Ovary (tissue), 9 donors: ENCODE measurements around the gene MAK. TPM values are rescaled to one million over a fixed set of nuclear protein-coding genes. Genes with fewer than 3 reads are reported as not detected.
"Not testable (repeated sequence)": the region's sequence is repeated elsewhere in the genome, so short reads cannot be mapped to it uniquely, and the experiment has no call there.

ENCODE experiments used
- DNase-seq, 5 donors: peaks; one replicate each; pipeline ENCODE4 v3.0.0-alpha.2; 2019 to 2020
- H3K27ac ChIP-seq, 2 donors: fragments of 200-600 bp; one replicate each; pipeline versions ENCODE4 v1.5.1 to v1.8.0; 2019 to 2022
- H3K27me3 ChIP-seq: fragments of 200-600 bp; one replicate; pipeline ENCODE4 v1.8.0; 2022
- H3K36me3 ChIP-seq: fragments of 200-600 bp; sonication (generic); one replicate; pipeline ENCODE4 v1.5.1; 2019
- H3K4me1 ChIP-seq: one replicate; pipeline ENCODE4 v1.8.1; 2013; ENCODE audit warnings: mild to moderate bottlenecking, moderate library complexity; ENCODE audit not compliant: insufficient read depth
- H3K4me3 ChIP-seq: fragments of 200-600 bp; sonication (generic); one replicate; pipeline ENCODE4 v1.5.1; 2017
- H3K9me3 ChIP-seq, 2 donors: fragments of 200-600 bp in 1 of 2; sonication (generic) in 1 of 2; one replicate each; pipeline versions ENCODE4 v1.5.1 to v1.8.1; 2013 to 2019; ENCODE audit warnings: mild to moderate bottlenecking in 1 of 2, moderate library complexity in 1 of 2
- EP300 ChIP-seq: sonication (generic); formaldehyde crosslinking; IDR thresholded peaks from one replicate; pipeline ENCODE4 v1.6.1; 2017; ENCODE audit warnings: antibody characterized with exemption
- POLR2A ChIP-seq: fragments of 450-650 bp; IDR thresholded peaks from one replicate; pipeline ENCODE4 v1.6.1; 2017; ENCODE audit warnings: antibody characterized with exemption, mild to moderate bottlenecking, moderate library complexity
- WGBS, 3 donors: extraction: QIAGEN DNeasy Blood & Tissue Kit in 1 of 3; methylation state at CpG; one replicate each; pipeline versions ENCODE4 v1.1.5 to v1.1.7; 2013 to 2017; 5-methylcytosine and 5-hydroxymethylcytosine counted together
- intact Hi-C, 4 donors: fragments of 100-400 bp; cut with DNase I; formaldehyde crosslinking; loops; one replicate each; pipeline versions ENCODE4 v1.11.0 to v1.15.1; 2022 to 2023
- polyA plus RNA-seq, 2 donors: library from polyadenylated mRNA; stranded (reverse); fragments of 200-250 nt in 1 of 2; fragments of 350-450 nt in 1 of 2; fragmentation: Illumina TruSeq in 1 of 2; extraction: RNeasy Lipid Tissue Mini Kit (QIAGEN cat#74804) in 1 of 2; gene quantifications; one replicate each; pipeline ENCODE4 v1.2.3, GENCODE V29; 2013 to 2014
- total RNA-seq, 7 donors: library from RNA; depleted of rRNA in 2 of 7; stranded (reverse); fragments of >200 nt in 2 of 7; fragmentation: NEBNext Ultra II Directional in 3 of 7; extraction: Animal tissue kit (Norgen Biotek cat#: 25700) in 3 of 7; gene quantifications; one replicate each; pipeline versions ENCODE4 v1.1.0 to v1.2.4, GENCODE V29; 2016 to 2023
- TF ChIP-seq, protein P1 (sequence below), 3 donors: fragments of 450-650 bp in 2 of 3; fragments of 200-600 bp in 1 of 3; IDR thresholded peaks; one replicate each; pipeline versions ENCODE4 v1.5.1 to v1.8.0; 2016 to 2022; ENCODE audit warnings: antibody characterized with exemption in 3 of 3, mild to moderate bottlenecking in 1 of 3
- donor health status: DM: no; HTN: no; CAD: no; lungs with moderate emphysema.
- donor health status: DM: no; HTN: no; CAD: no.
- donor health status: Bipolar disorder and iron deficiency.
- donor health status: DM: yes; HTN: yes; CAD: no.
- donor health status: DM: no; HTN: no; CAD: no.
- donor health status: DM: yes; HTN: yes; CAD: no.

MAK gene
- total and polyA plus RNA-seq, 9 donors = 0.06 to 4.8 (median 0.25) TPM; not detected in 3

DNA sequence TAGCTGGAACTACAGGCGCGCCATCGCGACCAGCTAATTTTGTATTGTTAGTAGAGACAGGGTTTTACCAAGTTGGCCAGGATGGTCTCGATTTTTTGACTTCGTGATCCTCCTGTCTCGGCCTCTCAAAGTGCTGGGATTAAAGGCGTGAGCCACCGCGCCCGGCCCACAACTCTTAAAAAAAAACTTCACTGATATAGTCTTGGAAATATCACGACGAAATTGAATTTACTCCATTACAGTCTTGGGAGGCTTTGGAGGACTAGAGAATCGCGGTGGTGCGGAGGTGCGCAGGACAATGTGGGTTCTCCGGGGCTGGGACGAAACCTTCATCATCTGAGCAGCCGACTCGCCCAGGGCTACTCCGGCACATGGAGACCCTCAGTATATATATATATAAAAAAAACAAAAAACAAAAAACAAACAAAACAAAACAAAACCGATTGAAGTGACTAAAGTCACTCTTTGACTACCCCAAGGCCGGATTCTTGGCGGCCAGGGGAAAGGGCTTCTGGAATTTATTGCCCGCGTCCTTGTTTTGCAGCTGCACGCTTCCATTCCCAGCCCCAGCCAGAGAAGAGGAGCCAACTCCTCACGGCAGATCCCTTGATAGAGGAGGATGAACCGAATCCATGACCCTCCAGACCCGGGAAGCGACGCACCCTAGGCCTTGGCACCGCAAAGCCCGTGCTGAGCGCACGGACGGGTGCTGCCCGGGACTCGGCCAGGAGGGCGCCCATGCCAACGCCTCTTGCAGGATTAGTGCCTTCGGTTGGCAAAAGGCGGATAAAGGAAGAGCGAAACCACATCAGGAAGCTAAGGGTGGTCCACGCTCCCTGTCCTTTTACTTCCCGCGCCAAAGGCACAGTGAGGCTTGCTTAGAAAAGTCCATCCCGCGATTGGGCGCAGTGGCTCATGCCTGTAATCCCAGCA, 45.2 kb upstream of the MAK start:
- no peaks in the 10 kb centered on the region for H3K27me3 ChIP-seq
- no peak for DNase-seq
- TF ChIP-seq EP300 = no peak
- TF ChIP-seq, protein P1, sequence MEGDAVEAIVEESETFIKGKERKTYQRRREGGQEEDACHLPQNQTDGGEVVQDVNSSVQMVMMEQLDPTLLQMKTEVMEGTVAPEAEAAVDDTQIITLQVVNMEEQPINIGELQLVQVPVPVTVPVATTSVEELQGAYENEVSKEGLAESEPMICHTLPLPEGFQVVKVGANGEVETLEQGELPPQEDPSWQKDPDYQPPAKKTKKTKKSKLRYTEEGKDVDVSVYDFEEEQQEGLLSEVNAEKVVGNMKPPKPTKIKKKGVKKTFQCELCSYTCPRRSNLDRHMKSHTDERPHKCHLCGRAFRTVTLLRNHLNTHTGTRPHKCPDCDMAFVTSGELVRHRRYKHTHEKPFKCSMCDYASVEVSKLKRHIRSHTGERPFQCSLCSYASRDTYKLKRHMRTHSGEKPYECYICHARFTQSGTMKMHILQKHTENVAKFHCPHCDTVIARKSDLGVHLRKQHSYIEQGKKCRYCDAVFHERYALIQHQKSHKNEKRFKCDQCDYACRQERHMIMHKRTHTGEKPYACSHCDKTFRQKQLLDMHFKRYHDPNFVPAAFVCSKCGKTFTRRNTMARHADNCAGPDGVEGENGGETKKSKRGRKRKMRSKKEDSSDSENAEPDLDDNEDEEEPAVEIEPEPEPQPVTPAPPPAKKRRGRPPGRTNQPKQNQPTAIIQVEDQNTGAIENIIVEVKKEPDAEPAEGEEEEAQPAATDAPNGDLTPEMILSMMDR (IDR thresholded peaks at IDR 0.05) = no peak
- TF ChIP-seq POLR2A = no peak
- 13 to 18% (median 14%) methylated on average over 51 of the region's 51 CpGs for WGBS, 3 donors
- no peaks in the 10 kb centered on the region for H3K36me3 ChIP-seq
- peaks cover 2% of the 10 kb centered on the region for H3K4me1 ChIP-seq
- H3K4me3 ChIP-seq = no peak overlapping the region
- H3K27ac ChIP-seq = no peak overlapping the region
- intact Hi-C loops = no loop called here
- H3K9me3 ChIP-seq = peaks cover 0 to 11% of the 10 kb centered on the region in 2 donors

DNA sequence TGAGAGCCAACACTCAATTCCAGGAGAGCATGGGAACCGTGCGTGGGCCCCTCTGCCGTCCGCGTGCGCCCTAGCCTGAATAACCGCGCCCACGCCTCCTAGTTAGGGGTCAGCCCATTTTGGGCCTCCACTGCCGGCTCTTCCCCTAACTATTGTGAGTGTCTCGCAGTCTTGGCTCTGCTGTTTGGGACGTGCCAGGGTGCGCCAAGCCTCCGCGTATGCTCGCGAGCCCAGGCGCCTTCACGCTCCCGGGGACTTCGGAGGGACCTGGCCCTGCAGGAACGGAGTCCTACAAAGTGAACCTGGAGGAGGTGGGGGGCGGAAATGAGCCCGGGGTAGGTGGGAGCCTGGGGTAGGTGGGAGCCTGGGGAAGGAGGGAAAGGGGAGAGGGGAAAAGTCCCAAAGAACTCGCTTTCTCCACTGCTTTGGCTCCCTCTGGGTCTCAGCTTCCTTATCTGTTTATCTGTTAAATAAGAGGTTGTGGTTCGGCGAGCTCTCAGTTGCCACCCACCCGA, 44.4 kb upstream of the MAK start:
- peaks cover 2% of the 10 kb centered on the region for H3K4me1 ChIP-seq
- no peaks in the 10 kb centered on the region for H3K27me3 ChIP-seq
- intact Hi-C loops = no loop called here
- no peak for DNase-seq
- WGBS, 3 donors = 6 to 7% (median 7%) methylated on average over 28 of the region's 28 CpGs
- H3K36me3 ChIP-seq = no peaks in the 10 kb centered on the region
- TF ChIP-seq EP300 (no peak), POLR2A (no peak)
- TF ChIP-seq, protein P1 (IDR thresholded peaks at IDR 0.05) = no peak
- H3K4me3 ChIP-seq = no peak overlapping the region
- no peak overlapping the region for H3K27ac ChIP-seq
- H3K9me3 ChIP-seq = peaks cover 0 to 11% of the 10 kb centered on the region in 2 donors

DNA sequence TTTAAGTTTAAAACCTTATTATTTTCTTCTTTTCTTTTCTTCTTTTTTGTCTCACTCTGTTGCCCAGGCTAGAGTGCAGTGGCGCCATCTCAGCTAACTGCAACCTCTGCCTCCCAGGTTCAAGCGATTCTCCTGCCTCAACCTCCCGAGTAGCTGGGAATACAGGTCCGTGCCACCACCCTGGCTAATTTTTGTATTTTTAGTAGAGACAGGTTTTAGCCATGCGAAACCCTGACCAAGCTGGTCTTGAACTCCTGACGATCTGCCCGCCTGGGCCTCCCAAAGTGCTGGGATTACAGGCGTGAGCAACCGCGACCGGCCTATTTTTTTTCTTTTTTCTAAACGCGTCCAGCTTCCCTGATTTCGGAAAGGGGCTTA, 43.9 kb upstream of the MAK start:
- H3K4me1 ChIP-seq, DNase-seq, H3K27me3 ChIP-seq, intact Hi-C loops, H3K4me3 ChIP-seq, H3K27ac ChIP-seq, H3K36me3 ChIP-seq: not testable (repeated sequence)
- WGBS, 3 donors = 26 to 31% (median 28%) methylated on average over 14 of the region's 14 CpGs
- peaks cover 0 to 11% of the 10 kb centered on the region in 2 donors for H3K9me3 ChIP-seq

DNA sequence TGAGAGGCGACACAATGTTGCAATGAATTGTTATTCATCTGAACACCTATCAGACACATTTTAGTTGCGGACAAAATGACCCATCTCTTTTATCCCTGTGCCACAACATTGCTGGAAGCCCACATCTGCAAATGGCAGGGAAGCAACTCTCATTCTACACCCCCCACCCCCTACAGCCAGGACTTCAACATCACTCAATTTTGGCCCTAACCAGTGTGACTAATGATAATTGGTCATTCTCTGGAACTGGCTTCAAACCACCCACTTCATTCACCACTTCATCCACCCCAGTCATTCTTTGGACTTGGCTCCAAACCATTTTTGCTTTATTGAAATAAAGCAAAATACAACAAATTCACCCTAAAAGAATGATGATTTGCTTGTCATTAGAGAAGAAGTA, 42.0 kb upstream of the MAK start:
- TF ChIP-seq POLR2A (no peak), EP300 (no peak)
- TF ChIP-seq, protein P1 (IDR thresholded peaks at IDR 0.05) = no peak
- intact Hi-C loops = no loop called here
- H3K27me3 ChIP-seq = no peaks in the 10 kb centered on the region

DNA sequence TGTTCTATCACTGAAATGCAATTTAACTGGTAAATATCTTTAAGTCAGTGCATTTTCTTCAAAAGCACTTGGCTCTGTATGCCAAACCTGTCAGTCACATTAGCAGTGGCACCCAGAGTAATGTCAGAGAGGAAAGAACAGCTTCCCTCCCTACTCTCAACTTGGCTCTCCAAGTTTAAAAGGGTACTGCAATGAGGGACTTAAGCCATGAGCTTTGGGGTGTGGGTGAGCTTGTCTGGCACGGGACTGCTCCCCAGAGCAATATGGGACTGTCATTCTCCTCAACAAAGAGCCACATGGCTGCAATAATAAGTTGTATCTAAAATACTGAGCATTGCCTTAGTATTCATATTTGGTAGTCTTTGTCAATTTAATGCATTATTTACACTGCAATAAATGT, 39.5 kb upstream of the MAK start:
- TF ChIP-seq, protein P1 (IDR thresholded peaks at IDR 0.05) = no peak
- TF ChIP-seq POLR2A = no peak
- no peak for TF ChIP-seq EP300
- Histone ChIP-seq H3K27ac (no peak overlapping the region), H3K4me3 (no peak overlapping the region), H3K27me3 (no peaks in the 10 kb centered on the region), H3K9me3 (peaks cover 0 to 11% of the 10 kb centered on the region in 2 donors), H3K4me1 (no peaks in the 10 kb centered on the region), H3K36me3 (no peaks in the 10 kb centered on the region)
- 84 to 95% (median 89%) methylated on average over 1 of the region's 1 CpG for WGBS, 3 donors
- intact Hi-C loops = no loop called here
- DNase-seq = no peak

More for the DNA sequence above, 42.0 kb upstream of the MAK start:
- no peak for DNase-seq
- 97 to 98% (median 97%) methylated on average over 2 of the region's 2 CpGs for WGBS, 3 donors
- no peaks in the 10 kb centered on the region for H3K36me3 ChIP-seq
- peaks cover 0 to 11% of the 10 kb centered on the region in 2 donors for H3K9me3 ChIP-seq
- no peak overlapping the region for H3K4me3 ChIP-seq
- no peaks in the 10 kb centered on the region for H3K4me1 ChIP-seq
- H3K27ac ChIP-seq = no peak overlapping the region
